Measurements from ENCODE around the gene SEC24B. TPM values are rescaled to one million over a fixed set of nuclear protein-coding genes. Genes with fewer than 3 reads are reported as not detected.

The SEC24B gene
- 17.1 and 24.1 TPM in 2 replicates for total RNA-seq

GRCh38 chr4:109433205-109434006, at the start of gene SEC24B:
Gene SEC24B, plus strand, starts transcription at chr4:109433815. Its CDS starts 55 bp downstream, at chr4:109433870.

GRCh38 chr4:109559983-109560686, 126.5 kb downstream of the SEC24B start, which contains the start of gene MCUB:
Gene MCUB, plus strand, starts transcription at chr4:109560246. Its CDS starts 92 bp downstream, at chr4:109560338.

Other genes starting within 250 kb of the SEC24B start
- gene COL25A1, start 131.2 kb upstream of the SEC24B start, total RNA-seq: 0.08 TPM in 1 of 2 replicates, not detected in the other
- 70.4 and 82.0 TPM in 2 replicates for gene MCUB, start 126.4 kb downstream of the SEC24B start, total RNA-seq